H1 (cell line): ENCODE measurements around the gene WNT7A. TPM values are rescaled to one million over a fixed set of nuclear protein-coding genes. Genes with fewer than 3 reads are reported as not detected.

Source experiments
- CTCF ChIA-PET: fragments of 300-600 bp; sonication (Branson Sonifier 250); formaldehyde crosslinking; loops from one replicate; lab custom pipeline; 2021; ENCODE audit not compliant: partially characterized antibody; lab: Charles Lee
- POLR2A ChIA-PET: fragments of 300-600 bp; sonication (Branson Sonifier 250); formaldehyde crosslinking; loops from one replicate; lab custom pipeline; 2021; ENCODE audit warnings: inconsistent platforms; ENCODE audit not compliant: partially characterized antibody; lab: Charles Lee
- DNase-seq, 2 experiments: peaks; one replicate each; pipeline versions ENCODE4 v3.0.0 to v3.0.0-alpha.2; 2010 to 2022; ENCODE audit warnings: low spot score in 2 of 2, low read depth in 1 of 2, mixed read lengths in 1 of 2
- FAIRE-seq: peaks from 2 replicates; lab custom pipeline; 2011; peaks lifted over from hg19 to GRCh38; lab: Jason Lieb, UNC
- H2AFZ ChIP-seq: 2 replicates; pipeline ENCODE4 v1.8.1; 2012; ENCODE audit warnings: low read length, inconsistent platforms
- H2AK5ac ChIP-seq: 2 replicates; pipeline ENCODE4 v1.6.1; 2013; ENCODE audit warnings: low read depth, low read length
- H2BK120ac ChIP-seq: replicated peaks from 2 replicates; pipeline ENCODE3; 2013; ENCODE audit warnings: low read depth, low read length, inconsistent platforms
- H2BK12ac ChIP-seq: 2 replicates; pipeline ENCODE4 v1.6.1; 2013; ENCODE audit warnings: low read depth, low read length
- H2BK15ac ChIP-seq: 2 replicates; pipeline ENCODE4 v1.6.1; 2013; ENCODE audit warnings: low read length
- H2BK20ac ChIP-seq: 2 replicates; pipeline ENCODE4 v1.6.1; 2013; ENCODE audit warnings: low read length
- H2BK5ac ChIP-seq: 2 replicates; pipeline ENCODE4 v1.6.1; 2013; ENCODE audit warnings: low read depth, low read length
- H3K14ac ChIP-seq: 2 replicates; pipeline ENCODE4 v1.6.1; 2013; ENCODE audit warnings: inconsistent platforms; ENCODE audit not compliant: insufficient read length
- H3K18ac ChIP-seq: 2 replicates; pipeline ENCODE4 v1.6.1; 2013; ENCODE audit warnings: low read length; ENCODE audit errors: extremely low read depth
- H3K23ac ChIP-seq: 2 replicates; pipeline ENCODE4 v1.6.1; 2013; ENCODE audit warnings: inconsistent platforms; ENCODE audit not compliant: insufficient read length
- H3K23me2 ChIP-seq: 2 replicates; pipeline ENCODE4 v1.6.1; 2013; ENCODE audit warnings: low read depth, low read length
- H3K27ac ChIP-seq: 2 replicates; pipeline ENCODE4 v1.6.1; 2011; ENCODE audit warnings: low read depth, low read length, inconsistent platforms
- H3K27me3 ChIP-seq, 4 experiments: replicated peaks in 1 of 4; 1 replicate in 1 of 4; 2 replicates in 3 of 4; pipeline versions ENCODE4 v1.6.1 to v1.8.1; 2011 to 2013; ENCODE audit warnings: low read length in 3 of 4, mild to moderate bottlenecking in 3 of 4, inconsistent platforms in 2 of 4, mixed read lengths in 2 of 4, moderate library complexity in 1 of 4; ENCODE audit not compliant: control insufficient read depth in 3 of 4, insufficient read depth in 3 of 4; ENCODE audit errors: extremely low read depth in 1 of 4
- H3K36me3 ChIP-seq, 4 experiments: 2 replicates each; pipeline versions ENCODE4 v1.6.1 to v1.8.1; 2011 to 2013; ENCODE audit warnings: mild to moderate bottlenecking in 4 of 4, low read length in 3 of 4, moderate library complexity in 2 of 4, control low read depth in 1 of 4, inconsistent platforms in 1 of 4; ENCODE audit not compliant: insufficient read depth in 4 of 4, control insufficient read depth in 2 of 4
- H3K4ac ChIP-seq: replicated peaks from 2 replicates; pipeline ENCODE3; 2013; ENCODE audit warnings: low read length, low read depth, mixed read lengths, inconsistent platforms; ENCODE audit not compliant: insufficient read length
- H3K4me1 ChIP-seq, 4 experiments: replicated peaks in 1 of 4; 1 replicate in 1 of 4; 2 replicates in 3 of 4; pipeline versions ENCODE4 v1.6.1 to v1.8.1; 2011 to 2013; ENCODE audit warnings: low read length in 3 of 4, inconsistent platforms in 2 of 4, mixed read lengths in 1 of 4; ENCODE audit not compliant: insufficient read depth in 4 of 4, control insufficient read depth in 3 of 4
- H3K4me2 ChIP-seq, 2 experiments: 2 replicates each; pipeline versions ENCODE4 v1.6.1 to v1.8.1; 2011 to 2013; ENCODE audit warnings: low read depth in 2 of 2, low read length in 2 of 2, control low read depth in 1 of 2, inconsistent platforms in 1 of 2, mild to moderate bottlenecking in 1 of 2; ENCODE audit not compliant: insufficient read depth in 1 of 2
- H3K4me3 ChIP-seq, 4 experiments: fragments of 200-600, 300-600 bp in 1 of 4; sonication (generic), shearing (Covaris generic), sonication (Bioruptor Twin) in 1 of 4; 2 replicates each; pipeline versions ENCODE4 v1.5.1 to v1.8.1; 2011 to 2016; ENCODE audit warnings: low read length in 4 of 4, low read depth in 3 of 4, control low read depth in 2 of 4, inconsistent platforms in 2 of 4, mild to moderate bottlenecking in 2 of 4, mixed read lengths in 1 of 4, moderate library complexity in 1 of 4; ENCODE audit not compliant: insufficient read depth in 2 of 4; ENCODE audit errors: extremely low read depth in 1 of 4
- H3K56ac ChIP-seq: replicated peaks from 2 replicates; pipeline ENCODE3; 2013; ENCODE audit warnings: low read depth, mild to moderate bottlenecking, mixed read lengths, low read length, inconsistent platforms; ENCODE audit not compliant: insufficient read length
- H3K79me1 ChIP-seq: 2 replicates; pipeline ENCODE4 v1.6.1; 2013; ENCODE audit warnings: low read depth, low read length, control low read depth
- H3K79me2 ChIP-seq, 2 experiments: 2 replicates each; pipeline versions ENCODE4 v1.6.1 to v1.8.1; 2012 to 2013; ENCODE audit warnings: low read length in 2 of 2, mild to moderate bottlenecking in 2 of 2, inconsistent platforms in 1 of 2; ENCODE audit not compliant: insufficient read depth in 2 of 2, control insufficient read depth in 1 of 2
- H3K9ac ChIP-seq, 4 experiments: replicated peaks in 1 of 4; 1 replicate in 1 of 4; 2 replicates in 3 of 4; pipeline versions ENCODE4 v1.6.1 to v1.8.1; 2011 to 2013; ENCODE audit warnings: low read depth in 3 of 4, low read length in 3 of 4, control low read depth in 2 of 4, mild to moderate bottlenecking in 2 of 4, moderate library complexity in 2 of 4, inconsistent platforms in 1 of 4; ENCODE audit errors: extremely low read depth in 1 of 4
- H3K9me3 ChIP-seq, 2 experiments: 2 replicates each; pipeline versions ENCODE4 v1.6.1 to v1.8.1; 2012 to 2013; ENCODE audit warnings: mild to moderate bottlenecking in 2 of 2, moderate library complexity in 2 of 2, control low read depth in 1 of 2, inconsistent platforms in 1 of 2, low read depth in 1 of 2, low read length in 1 of 2, mixed read lengths in 1 of 2; ENCODE audit not compliant: insufficient read depth in 2 of 2
- H4K20me1 ChIP-seq, 2 experiments: replicated peaks in 1 of 2; 2 replicates each; pipeline versions ENCODE3 to v1.8.1; 2011 to 2013; ENCODE audit warnings: inconsistent platforms in 2 of 2, low read length in 2 of 2, mild to moderate bottlenecking in 1 of 2; ENCODE audit not compliant: insufficient read depth in 2 of 2, control insufficient read depth in 1 of 2
- H4K5ac ChIP-seq: 2 replicates; pipeline ENCODE4 v1.6.1; 2013; ENCODE audit warnings: low read length, low read depth, mixed read lengths, inconsistent platforms; ENCODE audit not compliant: insufficient read length
- H4K8ac ChIP-seq: 2 replicates; pipeline ENCODE4 v1.8.0; 2013; ENCODE audit warnings: mild to moderate bottlenecking, moderate library complexity, low read length, inconsistent platforms; ENCODE audit not compliant: insufficient read depth; ENCODE audit errors: extremely low read depth
- H4K91ac ChIP-seq: replicated peaks from 2 replicates; pipeline ENCODE3; 2013; ENCODE audit warnings: low read length, mixed read lengths, inconsistent platforms; ENCODE audit not compliant: insufficient read length
- CTBP2 ChIP-seq: IDR thresholded peaks from 2 replicates; pipeline ENCODE4 v1.7.0; 2011; ENCODE audit warnings: borderline replicate concordance, mild to moderate bottlenecking, moderate library complexity, mixed read lengths, low read length; ENCODE audit not compliant: insufficient read depth, insufficient read length
- JUN ChIP-seq: IDR thresholded peaks from 2 replicates; pipeline ENCODE4 v1.6.1; 2011; ENCODE audit warnings: low read depth, mild to moderate bottlenecking, improper control_type of control experiment, low read length
- MAFK ChIP-seq: IDR thresholded peaks from 2 replicates; pipeline ENCODE4 v1.6.1; 2012; ENCODE audit warnings: low read depth, mild to moderate bottlenecking, improper control_type of control experiment, low read length
- NANOG ChIP-seq: IDR thresholded peaks from 2 replicates; pipeline ENCODE4 v1.6.1; 2011; ENCODE audit warnings: low read length, low read depth, mild to moderate bottlenecking, inconsistent platforms; ENCODE audit not compliant: insufficient read depth, poor library complexity, severe bottlenecking
- POU5F1 ChIP-seq: IDR thresholded peaks from 2 replicates; pipeline ENCODE4 v1.6.1; 2011; ENCODE audit warnings: low read depth, mild to moderate bottlenecking, low read length, moderate library complexity
- SAP30 ChIP-seq: fragments of 300-600 bp; sonication (generic); IDR thresholded peaks from 2 replicates; pipeline ENCODE4 v1.7.1; 2012; ENCODE audit warnings: low read length, moderate library complexity, mild to moderate bottlenecking, inconsistent platforms; ENCODE audit not compliant: insufficient read depth, insufficient replicate concordance
- SIX5 ChIP-seq: IDR thresholded peaks from 2 replicates; pipeline ENCODE4 v1.6.1; 2011; ENCODE audit warnings: mild to moderate bottlenecking, low read depth, low read length
- SUZ12 ChIP-seq: fragments of 200-600 bp; sonication (generic); IDR thresholded peaks from 2 replicates; pipeline ENCODE4 v1.6.1; 2012; ENCODE audit warnings: mild to moderate bottlenecking, inconsistent platforms, low read length, moderate library complexity, mixed read lengths
- TBP ChIP-seq: IDR thresholded peaks from 2 replicates; pipeline ENCODE4 v1.6.1; 2011; ENCODE audit warnings: low read depth, low read length, improper control_type of control experiment
- YY1 ChIP-seq: IDR thresholded peaks from 2 replicates; pipeline ENCODE4 v1.6.1; 2011; ENCODE audit warnings: low read depth, mild to moderate bottlenecking, low read length
- ZNF274 ChIP-seq: IDR thresholded peaks from 2 replicates; pipeline ENCODE4 v1.7.0; 2012; ENCODE audit warnings: low read length, borderline replicate concordance; ENCODE audit errors: extremely low read depth
- WGBS, 2 experiments: shearing (Covaris generic) in 1 of 2; methylation state at CpG; one replicate each; pipeline versions ENCODE4 v1.1.6 to v1.1.7; 2013 to 2015; ENCODE audit warnings: low lambda C conversion rate in 2 of 2, mixed read lengths in 2 of 2, inconsistent platforms in 1 of 2, low coverage in 1 of 2, missing lambda C conversion rate in 1 of 2; ENCODE audit not compliant: insufficient replicate concordance in 2 of 2, insufficient coverage in 1 of 2, insufficient read length in 1 of 2; ENCODE audit errors: extremely low coverage in 1 of 2, missing lambda C conversion rate in 1 of 2; 5-methylcytosine and 5-hydroxymethylcytosine counted together
- polyA plus RNA-seq, 7 experiments: library from polyadenylated mRNA; depleted of rRNA in 3 of 7; stranded (reverse) in 5 of 7; unstranded in 2 of 7; fragments of >200 nt in 5 of 7; fragments of 200-250 nt in 2 of 7; gene quantifications; 1 replicate in 5 of 7; 2 replicates in 1 of 7; 4 replicates in 1 of 7; pipeline versions ENCODE4 v1.2.1 to v1.2.3, GENCODE V29; 2011 to 2013; ENCODE audit warnings: missing spikeins in 2 of 7, mixed read lengths in 2 of 7
- total RNA-seq: library from RNA; stranded (reverse); fragmentation: NEBNext Ultra II Directional; extraction: Animal tissue kit (Norgen Biotek cat#: 25700); gene quantifications from 2 replicates; pipeline ENCODE4 v1.2.1, GENCODE V29; 2021
- TF ChIP-seq, protein P1 (sequence below): IDR thresholded peaks from 2 replicates; pipeline ENCODE4 v1.6.1; 2012; ENCODE audit warnings: low read length, inconsistent platforms

The WNT7A gene
- total and polyA plus RNA-seq, 2 of the 8 experiments (the other 6 are each of a cell fraction or from before 2014, with no cell fraction given): 0.02 TPM; not detected in 1

DNA sequence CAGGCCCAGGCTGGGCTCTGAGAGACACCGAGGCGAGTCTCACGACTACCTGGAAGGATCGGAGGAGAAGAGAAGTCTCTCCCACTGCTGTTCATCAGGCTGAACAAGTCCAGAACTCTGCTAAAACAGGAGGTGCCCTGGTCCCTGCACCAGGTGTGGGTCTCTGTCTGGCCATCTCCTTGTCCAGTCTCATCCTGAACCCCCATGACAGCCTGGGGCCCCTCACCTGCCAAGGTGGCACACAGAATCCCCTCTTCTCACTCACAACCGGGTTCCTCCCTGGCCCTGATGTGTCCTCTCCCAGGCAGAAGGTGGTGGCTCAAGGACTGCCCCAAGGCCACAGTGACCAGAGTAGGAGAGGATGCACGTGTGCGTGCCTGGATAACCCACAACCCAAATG is 34.1 kb downstream of the WNT7A start:
- Histone ChIP-seq H4K5ac (no peak overlapping the region), H3K4me2 (no peak overlapping the region), H4K91ac (no peak overlapping the region), H3K4ac (no peak overlapping the region), H3K14ac (no peak overlapping the region), H2BK20ac (no peak overlapping the region), H3K79me1 (no peaks in the 10 kb centered on the region), H2BK5ac (no peak overlapping the region), H3K56ac (no peak overlapping the region), H3K4me1 (peaks cover 0 to 11% (median 4%) of the 10 kb centered on the region in 4 experiments; a peak in 2 of 7 replicates), H2BK120ac (no peak overlapping the region), H3K79me2 (no peaks in the 10 kb centered on the region), H2AK5ac (no peak overlapping the region), H2AFZ (no peak overlapping the region), H3K36me3 (no peaks in the 10 kb centered on the region), H4K8ac (no peak overlapping the region), H3K9ac (no peak overlapping the region), H3K18ac (no peak overlapping the region), H3K23ac (no peak overlapping the region), H3K9me3 (no peaks in the 10 kb centered on the region), H3K4me3 (no peak overlapping the region), H2BK15ac (no peak overlapping the region; the same call in 1 of the 2 replicates), H3K27ac (no peak overlapping the region), H3K23me2 (no peaks in the 10 kb centered on the region), H3K27me3 (no peaks in the 10 kb centered on the region), H2BK12ac (no peak overlapping the region), H4K20me1 (no peaks in the 10 kb centered on the region)
- POLR2A ChIA-PET: no interaction called here
- DNase-seq: no peak
- FAIRE-seq: no peak
- WGBS, 2 experiments: 84% methylated on average over 7 of the region's 7 CpGs; no CpG with 5 or more reads in 1 of the 2 experiments
- CTCF ChIA-PET: interaction anchor here (1.3 to 2.2 kb wide), 2 partner anchors 16 to 40 kb away, joined by 3 to 7 read pairs; no protein-coding TSS in a partner anchor
- TF ChIP-seq NANOG (no peak), TBP (no peak), YY1 (no peak), SUZ12 (no peak), POU5F1 (no peak), CTBP2 (no peak), ZNF274 (no peak), JUN (no peak), SIX5 (no peak), MAFK (no peak), SAP30 (no peak)
- TF ChIP-seq, protein P1, sequence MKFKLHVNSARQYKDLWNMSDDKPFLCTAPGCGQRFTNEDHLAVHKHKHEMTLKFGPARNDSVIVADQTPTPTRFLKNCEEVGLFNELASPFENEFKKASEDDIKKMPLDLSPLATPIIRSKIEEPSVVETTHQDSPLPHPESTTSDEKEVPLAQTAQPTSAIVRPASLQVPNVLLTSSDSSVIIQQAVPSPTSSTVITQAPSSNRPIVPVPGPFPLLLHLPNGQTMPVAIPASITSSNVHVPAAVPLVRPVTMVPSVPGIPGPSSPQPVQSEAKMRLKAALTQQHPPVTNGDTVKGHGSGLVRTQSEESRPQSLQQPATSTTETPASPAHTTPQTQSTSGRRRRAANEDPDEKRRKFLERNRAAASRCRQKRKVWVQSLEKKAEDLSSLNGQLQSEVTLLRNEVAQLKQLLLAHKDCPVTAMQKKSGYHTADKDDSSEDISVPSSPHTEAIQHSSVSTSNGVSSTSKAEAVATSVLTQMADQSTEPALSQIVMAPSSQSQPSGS: no peak
